NCI-H446 (cell line): ENCODE measurements around the gene MAP7.

Source experiments
- DNase-seq, 2 experiments: peaks; one replicate each; lab custom pipeline; 2025; lab: John Stamatoyannopoulos, UW

The MAP7 gene

DNA sequence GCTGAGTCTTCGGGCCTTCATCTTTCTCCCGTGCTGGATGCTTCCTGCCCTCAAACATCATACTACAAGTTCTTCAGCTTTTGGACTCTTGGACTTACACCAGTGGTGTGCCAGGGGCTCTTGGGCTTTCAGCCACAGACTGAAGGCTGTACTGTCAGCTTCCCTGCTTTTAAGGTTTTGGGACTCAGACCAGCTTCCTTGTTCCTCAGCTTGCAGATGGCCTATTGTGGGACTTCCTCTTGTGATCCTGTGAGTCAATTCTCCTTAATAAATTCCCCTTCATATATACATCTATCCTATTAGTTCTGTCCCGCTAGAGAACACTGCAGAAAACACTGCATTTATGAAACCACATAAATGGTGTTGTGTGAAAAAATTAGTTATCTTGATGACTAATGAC lies 246.7 kb downstream of the MAP7 start:
- no peak for DNase-seq

DNA sequence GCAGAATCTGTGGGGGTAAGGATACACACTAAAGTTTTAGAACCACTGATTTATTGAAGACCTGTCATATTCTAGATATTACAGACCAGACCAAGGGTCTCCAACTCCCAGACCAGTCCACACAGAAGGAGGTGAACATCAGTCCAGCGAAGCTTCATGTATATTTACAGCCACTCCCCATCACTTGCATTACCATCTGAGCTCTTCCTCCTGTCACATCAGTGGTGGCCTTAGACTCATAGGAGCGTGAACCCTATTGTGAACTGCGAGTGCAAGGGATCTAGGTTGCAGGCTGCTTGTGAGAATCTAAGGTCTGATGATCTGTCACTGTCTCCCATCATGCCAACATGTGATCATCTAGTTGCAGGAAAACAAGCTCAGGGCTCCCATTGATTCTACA lies 255.6 kb downstream of the MAP7 start:
- DNase-seq = no peak
